Ishikawa (cell line): ENCODE results near the gene PRXL2B.

ENCODE experiments used
- CEBPB ChIP-seq: IDR thresholded peaks from 2 replicates; pipeline ENCODE4 v1.6.1; 2012
- CREB1 ChIP-seq: IDR thresholded peaks from 2 replicates; pipeline ENCODE4 v1.6.1; 2012; ENCODE audit warnings: low read depth
- FOXM1 ChIP-seq: IDR thresholded peaks from 2 replicates; pipeline ENCODE4 v1.6.1; 2012; ENCODE audit warnings: low read depth, borderline replicate concordance
- MAX ChIP-seq: IDR thresholded peaks from 2 replicates; pipeline ENCODE4 v1.6.1; 2012
- RAD21 ChIP-seq: IDR thresholded peaks from 2 replicates; pipeline ENCODE4 v1.6.1; 2012; ENCODE audit warnings: low read depth
- REST ChIP-seq: IDR thresholded peaks from 2 replicates; pipeline ENCODE4 v1.6.1; 2012; ENCODE audit warnings: low read depth, mild to moderate bottlenecking
- TAF1 ChIP-seq: IDR thresholded peaks from 2 replicates; pipeline ENCODE4 v1.6.1; 2012; ENCODE audit warnings: low read depth, mild to moderate bottlenecking
- TCF12 ChIP-seq: IDR thresholded peaks from 2 replicates; pipeline ENCODE4 v1.6.1; 2012; ENCODE audit warnings: low read depth
- USF1 ChIP-seq: IDR thresholded peaks from 2 replicates; pipeline ENCODE4 v1.6.1; 2012
- YY1 ChIP-seq: IDR thresholded peaks from 2 replicates; pipeline ENCODE4 v1.6.1; 2012; ENCODE audit warnings: low read depth

GRCh38 chr1:2639203-2639602, 52.6 kb downstream of the PRXL2B start:
- TF ChIP-seq YY1 (no peak), MAX (no peak), TAF1 (no peak), REST (no peak), RAD21 (no peak), FOXM1 (no peak), CREB1 (no peak), USF1 (no peak), TCF12 (no peak), CEBPB (no peak)
